PC-3 (cell line): Measurements from ENCODE around the gene DTD1. TPM values are rescaled to one million over a fixed set of nuclear protein-coding genes. Genes with fewer than 3 reads are reported as not detected.
A peak's percentile ranks its signal among the peaks of the same experiment; 100 is the strongest.

Source experiments
- ATAC-seq: fragments of 200-7000 bp; cut with Tn5 transposase; 2 replicates; pipeline ENCODE4 v1.9.1; 2020; ENCODE audit warnings: mild to moderate bottlenecking, moderate library complexity
- BruUV-seq: library from RNA; stranded (reverse); fragments of 400-500 nt; replicated peaks from 2 replicates; lab custom pipeline; 2021; lab: Mats Ljungman, UMichigan
- CTCF ChIA-PET: fragments of 300-600 bp; sonication (Branson Sonifier 250); formaldehyde crosslinking; loops from one replicate; lab custom pipeline; 2022; ENCODE audit warnings: antibody characterized with exemption; lab: Charles Lee
- POLR2A ChIA-PET: fragments of 300-600 bp; sonication (Branson Sonifier 250); formaldehyde crosslinking; loops from one replicate; lab custom pipeline; 2022; ENCODE audit warnings: antibody characterized with exemption; ENCODE audit not compliant: unreplicated experiment; lab: Charles Lee
- DNase-seq: peaks from one replicate; pipeline ENCODE4 v3.0.0-alpha.2; 2015
- H2AFZ ChIP-seq: fragments of 300-600 bp; sonication (generic); 2 replicates; pipeline ENCODE4 v1.6.0; 2016; ENCODE audit warnings: antibody characterized with exemption, low read length
- H3F3A ChIP-seq: fragments of 300-600 bp; sonication (generic); one replicate; pipeline ENCODE4 v1.6.0; 2017; ENCODE audit warnings: antibody characterized with exemption, low read length, control low read depth, mild to moderate bottlenecking; ENCODE audit not compliant: unreplicated experiment
- H3K27ac ChIP-seq: fragments of 300-600 bp; sonication (generic); 2 replicates; pipeline ENCODE4 v1.5.1; 2016; ENCODE audit warnings: mild to moderate bottlenecking, low read length
- H3K27me3 ChIP-seq: fragments of 300-600 bp; sonication (generic); 2 replicates; pipeline ENCODE4 v1.6.1; 2016; ENCODE audit warnings: low read length, mixed read lengths
- H3K36me3 ChIP-seq: fragments of 300-600 bp; sonication (generic); 2 replicates; pipeline ENCODE4 v1.6.1; 2016; ENCODE audit warnings: low read depth, mixed run types, low read length, mixed read lengths
- H3K4me1 ChIP-seq: fragments of 300-600 bp; sonication (generic); 2 replicates; pipeline ENCODE4 v1.5.1; 2016; ENCODE audit warnings: low read length; ENCODE audit not compliant: insufficient read depth
- H3K4me2 ChIP-seq: fragments of 300-600 bp; sonication (generic); 2 replicates; pipeline ENCODE4 v1.6.0; 2016; ENCODE audit warnings: low read length
- H3K4me3 ChIP-seq: fragments of 300-600 bp; sonication (generic); 2 replicates; pipeline ENCODE4 v1.5.1; 2016; ENCODE audit warnings: mild to moderate bottlenecking, low read length, mixed read lengths
- H3K79me2 ChIP-seq: fragments of 300-600 bp; sonication (generic); 2 replicates; pipeline ENCODE4 v1.6.1; 2017; ENCODE audit warnings: low read length, mixed read lengths
- H3K9ac ChIP-seq: fragments of 300-600 bp; sonication (generic); 2 replicates; pipeline ENCODE4 v1.6.0; 2016; ENCODE audit warnings: mild to moderate bottlenecking, low read length
- H3K9me2 ChIP-seq: fragments of 300-600 bp; sonication (generic); replicated peaks from 2 replicates; pipeline ENCODE4 v1.6.1; 2016; ENCODE audit warnings: mixed run types, low read length, mixed read lengths
- H3K9me3 ChIP-seq: fragments of 300-600 bp; sonication (generic); 2 replicates; pipeline ENCODE4 v1.6.1; 2016; ENCODE audit warnings: low read length, mixed read lengths
- H4K20me1 ChIP-seq: fragments of 300-600 bp; sonication (generic); 2 replicates; pipeline ENCODE4 v1.6.1; 2016; ENCODE audit warnings: low read length, mixed read lengths
- CTCF ChIP-seq: fragments of 300-600 bp; sonication (generic); conservative IDR thresholded peaks from 2 replicates; pipeline ENCODE4 v1.5.1; 2017; ENCODE audit warnings: antibody characterized with exemption, low read depth, mild to moderate bottlenecking, low read length
- EZH2 ChIP-seq: fragments of 300-600 bp; sonication (generic); IDR thresholded peaks from one replicate; pipeline ENCODE4 v1.6.1; 2017; ENCODE audit warnings: antibody characterized with exemption, mild to moderate bottlenecking, low read length; ENCODE audit not compliant: unreplicated experiment
- EZH2phosphoT487 ChIP-seq: fragments of 300-600 bp; sonication (generic); IDR thresholded peaks from 2 replicates; pipeline ENCODE4 v1.6.1; 2018; ENCODE audit warnings: mild to moderate bottlenecking, antibody characterized with exemption, low read length, borderline replicate concordance
- intact Hi-C: fragments of 100-400 bp; cut with micrococcal nuclease; formaldehyde crosslinking; loops from 2 replicates; pipeline ENCODE4 v1.9.0; 2023
- total RNA-seq: library from RNA; depleted of rRNA; stranded (reverse); fragments of >200 nt; gene quantifications from 2 replicates; pipeline ENCODE4 v1.2.3, GENCODE V29; 2014

The DTD1 gene
- total RNA-seq, 1 experiment from 2014 or later, result 124 TPM

GRCh38 chr20:18632196-18632789, 44.4 kb downstream of the DTD1 start:
- Histone ChIP-seq H3K4me2 (no peak overlapping the region), H3K36me3 (no peaks in the 10 kb centered on the region), H3K79me2 (no peaks in the 10 kb centered on the region), H3K4me3 (no peak overlapping the region), H3K9ac (no peak overlapping the region), H3K27ac (no peak overlapping the region), H3F3A (no peaks in the 10 kb centered on the region), H4K20me1 (no peaks in the 10 kb centered on the region), H3K9me3 (no peaks in the 10 kb centered on the region), H3K4me1 (no peaks in the 10 kb centered on the region), H2AFZ (no peak overlapping the region), H3K27me3 (no peaks in the 10 kb centered on the region), H3K9me2 (no peaks in the 10 kb centered on the region)
- BruUV-seq, result no TSS peak
- ChIA-PET CTCF (interaction anchor here (0.6 to 1.1 kb wide), 5 partner anchors 54 to 574 kb away, joined by 3 to 4 read pairs (median 3); partner anchors contain the start of gene SCP2D1), POLR2A (no interaction called here)
- DNase-seq (peak; percentile 67), ATAC-seq (peak; percentile 98)
- intact Hi-C loops, result loop anchor here (2.0 to 5.0 kb wide), 4 partner anchors 160 to 1030 kb away; no protein-coding TSS in a partner anchor
- TF ChIP-seq CTCF (peak; percentile 99), EZH2phosphoT487 (no peak)

GRCh38 chr20:18633411-18633810, 45.6 kb downstream of the DTD1 start:
- no TSS peak for BruUV-seq
- CTCF ChIA-PET, result no interaction called here
- ATAC-seq, result no peak

More at GRCh38 chr20:18633411-18633810, 45.6 kb downstream of the DTD1 start:
- H3K27ac ChIP-seq, result no peak overlapping the region
- DNase-seq, result no peak
- intact Hi-C loops, result loop anchor here (2.0 to 5.0 kb wide), 4 partner anchors 159 to 1029 kb away; no protein-coding TSS in a partner anchor
- H3K36me3 ChIP-seq, result no peaks in the 10 kb centered on the region
- no peak overlapping the region for H3K9ac ChIP-seq
- H3K9me3 ChIP-seq, result no peaks in the 10 kb centered on the region
- POLR2A ChIA-PET, result no interaction called here
- no peaks in the 10 kb centered on the region for H3K79me2 ChIP-seq
- TF ChIP-seq EZH2phosphoT487 (no peak), CTCF (no peak), EZH2 (no peak)
- H4K20me1 ChIP-seq, result no peaks in the 10 kb centered on the region
- H3F3A ChIP-seq, result no peaks in the 10 kb centered on the region
- no peaks in the 10 kb centered on the region for H3K9me2 ChIP-seq
- H3K27me3 ChIP-seq, result no peaks in the 10 kb centered on the region
- H3K4me2 ChIP-seq, result no peak overlapping the region
- no peak overlapping the region for H2AFZ ChIP-seq
- no peak overlapping the region for H3K4me3 ChIP-seq
- H3K4me1 ChIP-seq, result no peaks in the 10 kb centered on the region
